Spleen (tissue), 11 donors: ENCODE data around the gene IQSEC1. TPM values are rescaled to one million over a fixed set of nuclear protein-coding genes. Genes with fewer than 3 reads are reported as not detected.

Experiments used
- DNase-seq: peaks from one replicate; pipeline ENCODE4 v3.0.0-alpha.2; 2020
- H3K27ac ChIP-seq, 8 donors: fragments of 200-600 bp; sonication (generic) in 7 of 8; 1 replicate in 4 of 8; 2 replicates in 4 of 8; pipeline versions ENCODE4 v1.5.0 to v1.8.0; 2016 to 2021; ENCODE audit warnings: inconsistent platforms in 4 of 8, mild to moderate bottlenecking in 4 of 8, moderate library complexity in 1 of 8
- H3K27me3 ChIP-seq, 7 donors: fragments of 200-600 bp; sonication (generic) in 6 of 7; replicated peaks in 1 of 7; 1 replicate in 4 of 7; 2 replicates in 3 of 7; pipeline versions ENCODE4 v1.5.0 to v1.8.0; 2016 to 2021; ENCODE audit warnings: inconsistent platforms in 3 of 7, mild to moderate bottlenecking in 1 of 7
- H3K36me3 ChIP-seq, 6 donors: fragments of 200-600 bp; sonication (generic) in 5 of 6; 1 replicate in 4 of 6; 2 replicates in 2 of 6; pipeline versions ENCODE4 v1.5.0 to v1.8.0; 2016 to 2021; ENCODE audit warnings: inconsistent platforms in 2 of 6
- H3K4me1 ChIP-seq, 6 donors: fragments of 200-600 bp; sonication (generic) in 5 of 6; 1 replicate in 3 of 6; 2 replicates in 3 of 6; pipeline versions ENCODE4 v1.5.0 to v1.8.0; 2016 to 2021; ENCODE audit warnings: inconsistent platforms in 3 of 6
- H3K4me3 ChIP-seq, 8 donors: fragments of 200-600 bp; sonication (generic) in 7 of 8; 1 replicate in 4 of 8; 2 replicates in 4 of 8; pipeline versions ENCODE4 v1.5.0 to v1.8.0; 2016 to 2021; ENCODE audit warnings: inconsistent platforms in 4 of 8, mild to moderate bottlenecking in 4 of 8, moderate library complexity in 2 of 8
- H3K9me3 ChIP-seq, 8 donors: fragments of 200-600 bp; sonication (generic) in 7 of 8; 1 replicate in 4 of 8; 2 replicates in 4 of 8; pipeline versions ENCODE4 v1.5.0 to v1.8.0; 2016 to 2021; ENCODE audit warnings: inconsistent platforms in 4 of 8
- CTCF ChIP-seq, 11 experiments: fragments of 200-600 bp in 7 of 11; fragments of 450-650 bp in 4 of 11; sonication (generic) in 4 of 11; IDR thresholded peaks in 8 of 11; conservative IDR thresholded peaks in 3 of 11; 1 replicate in 7 of 11; 2 replicates in 4 of 11; pipeline versions ENCODE4 v1.4.0 to v1.8.0; 2016 to 2021; ENCODE audit warnings: antibody characterized with exemption in 11 of 11, inconsistent platforms in 4 of 11, mild to moderate bottlenecking in 1 of 11
- POLR2A ChIP-seq, 3 donors: fragments of 450-650 bp; IDR thresholded peaks; one replicate each; pipeline ENCODE4 v1.5.1; 2017; ENCODE audit warnings: antibody characterized with exemption in 3 of 3, mild to moderate bottlenecking in 1 of 3
- POLR2AphosphoS5 ChIP-seq, 3 donors: sonication (generic); formaldehyde crosslinking; IDR thresholded peaks; one replicate each; pipeline ENCODE4 v1.5.1; 2017; ENCODE audit warnings: antibody characterized with exemption in 3 of 3
- WGBS, 5 donors: extraction: QIAGEN DNeasy Blood & Tissue Kit in 3 of 5; methylation state at CpG; one replicate each; pipeline versions ENCODE4 v1.1.5 to v1.1.7; 2013 to 2018; 5-methylcytosine and 5-hydroxymethylcytosine counted together
- intact Hi-C: fragments of 100-400 bp; cut with DNase I; formaldehyde crosslinking; loops from one replicate; pipeline ENCODE4 v1.15.0; 2023; ENCODE audit warnings: low total_unique reads
- polyA plus RNA-seq, 3 donors: library from polyadenylated mRNA; stranded (reverse); fragments of 200-250 nt; gene quantifications; one replicate each; pipeline ENCODE4 v1.2.1, GENCODE V29; 2013
- total RNA-seq, 7 donors: library from RNA; depleted of rRNA in 3 of 7; stranded (reverse); fragments of >200 nt in 3 of 7; fragmentation: NEBNext Ultra II Directional in 4 of 7; extraction: Animal tissue kit (Norgen Biotek cat#: 25700) in 4 of 7; gene quantifications; one replicate each; pipeline versions ENCODE4 v1.1.0 to v1.2.1, GENCODE V29; 2016 to 2021
- donor health status: healthy with polysubstance abuse.
- donor health status: DM: no; HTN: no; CAD: no; lungs with moderate emphysema.
- donor health status: DM: no; HTN: no; CAD: no.
- donor health status: Bipolar disorder and iron deficiency.
- donor health status: healthy.
- donor health status: DM: no; HTN: no; CAD: no.
- donor health status: DM: yes; HTN: yes; CAD: no.

IQSEC1 gene
- total and polyA plus RNA-seq, 10 donors: 23.0 to 170 (median 116) TPM

DNA sequence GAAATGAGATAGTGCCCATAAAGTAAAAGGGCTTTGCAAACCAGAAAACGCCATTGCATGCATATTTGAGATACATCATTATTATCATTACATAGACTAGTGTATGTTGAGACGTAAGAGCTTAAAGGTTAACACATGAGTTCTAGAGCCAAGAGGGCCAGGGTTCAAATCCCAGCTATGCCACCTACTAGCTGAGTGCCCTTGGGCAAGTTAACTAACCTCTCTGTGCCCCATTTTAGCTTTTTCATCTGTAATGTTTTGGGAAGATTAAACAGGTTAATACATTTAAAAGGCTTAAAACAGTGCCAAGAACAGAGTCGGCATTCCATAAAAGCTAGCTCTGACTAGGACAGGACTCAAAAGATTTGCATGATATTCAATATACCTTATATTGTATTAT, 22.8 kb downstream of the IQSEC1 start:
- 91 to 98% (median 95%) methylated on average over 3 of the region's 3 CpGs for WGBS, 5 donors
- TF ChIP-seq POLR2AphosphoS5 (IDR thresholded peaks at IDR 0.05) (no peak), CTCF (IDR thresholded peaks at IDR 0.05 in 8 of 11, conservative IDR thresholded peaks at IDR 0.05 in 3 of 11) (no peak), POLR2A (IDR thresholded peaks at IDR 0.05) (no peak)
- no peaks in the 10 kb centered on the region for H3K27me3 ChIP-seq
- no peak overlapping the region for H3K27ac ChIP-seq
- peaks cover 19 to 77% (median 30%) of the 10 kb centered on the region in 6 donors for H3K4me1 ChIP-seq
- intact Hi-C loops: no loop called here
- no peak overlapping the region for H3K4me3 ChIP-seq
- H3K9me3 ChIP-seq: no peaks in the 10 kb centered on the region
- DNase-seq: no peak
- no peaks in the 10 kb centered on the region for H3K36me3 ChIP-seq

DNA sequence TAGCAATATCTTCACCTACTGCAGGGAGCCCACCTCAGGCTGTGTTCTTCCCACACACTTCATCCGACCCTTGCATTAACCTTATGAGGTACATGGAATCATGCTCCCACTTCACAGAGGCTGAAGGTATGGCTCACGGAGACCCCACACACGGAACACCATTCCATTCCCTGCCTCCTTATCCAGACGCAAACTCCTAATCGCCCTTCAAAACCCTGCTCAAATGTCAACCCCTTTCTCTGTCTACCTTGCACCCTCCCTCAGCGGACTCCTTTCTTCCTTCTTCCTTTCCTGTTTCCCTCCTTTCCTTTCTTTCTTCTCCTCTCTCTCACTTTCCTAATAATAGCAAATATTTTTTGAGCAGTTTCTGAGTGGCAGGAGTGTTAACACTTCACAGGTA, 23.8 kb downstream of the IQSEC1 start:
- Histone ChIP-seq H3K27ac (no peak overlapping the region), H3K27me3 (no peaks in the 10 kb centered on the region), H3K9me3 (no peaks in the 10 kb centered on the region), H3K4me3 (no peak overlapping the region), H3K36me3 (no peaks in the 10 kb centered on the region), H3K4me1 (peaks cover 19 to 77% (median 37%) of the 10 kb centered on the region in 6 donors)
- TF ChIP-seq POLR2AphosphoS5 (IDR thresholded peaks at IDR 0.05): no peak
- no peak for TF ChIP-seq POLR2A (IDR thresholded peaks at IDR 0.05)
- intact Hi-C loops: no loop called here
- DNase-seq: no peak
- WGBS, 5 donors: 94 to 97% (median 95%) methylated on average over 6 of the region's 6 CpGs

DNA sequence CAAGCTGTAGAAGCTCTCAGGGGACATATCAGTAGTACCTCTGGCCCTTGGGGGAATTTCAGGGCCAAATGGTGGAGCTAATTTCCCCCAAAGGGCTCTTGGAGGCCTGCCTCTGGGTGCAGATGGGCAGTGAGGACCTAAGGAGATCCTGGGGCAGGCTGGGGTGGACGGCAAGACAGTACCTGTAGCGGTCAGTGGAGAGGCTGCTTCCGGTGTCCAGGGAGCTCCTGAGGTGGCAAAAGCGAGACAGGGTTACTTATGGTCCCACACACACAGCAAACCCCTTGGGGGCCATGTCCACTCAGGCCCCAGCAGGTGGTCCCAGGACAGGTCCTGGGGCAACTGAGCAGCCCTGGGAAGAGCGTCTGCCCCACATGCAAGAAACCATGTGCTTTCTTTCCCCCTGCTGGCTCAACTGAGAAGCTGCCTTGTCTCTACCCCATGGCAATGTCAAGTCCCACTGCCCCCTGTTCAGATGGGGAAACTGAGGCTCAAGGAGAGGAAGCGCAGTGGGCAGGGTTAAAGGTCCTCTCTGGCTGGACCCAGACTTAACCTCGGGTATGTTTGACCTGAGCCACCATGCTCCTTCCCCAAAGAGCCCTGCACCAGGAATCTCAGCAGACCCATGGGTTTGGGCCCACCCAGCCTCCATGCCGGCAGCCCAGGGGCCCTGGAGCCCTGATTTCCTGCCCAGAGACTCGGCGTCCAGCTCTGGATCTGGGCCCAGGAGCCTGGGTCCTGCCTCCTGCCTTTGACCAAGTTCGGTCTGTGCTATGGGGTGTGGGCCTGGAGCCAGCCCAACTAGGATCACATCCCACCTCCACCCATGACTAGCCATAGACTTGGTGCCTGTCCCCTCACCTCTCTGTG, 25.7 kb downstream of the IQSEC1 start:
- intact Hi-C loops: no loop called here
- no peak overlapping the region for H3K4me3 ChIP-seq
- peak in 7 of 11 experiments; percentile 13 to 53 (median 28) for TF ChIP-seq CTCF (IDR thresholded peaks at IDR 0.05 in 8 of 11, conservative IDR thresholded peaks at IDR 0.05 in 3 of 11)
- TF ChIP-seq POLR2AphosphoS5 (IDR thresholded peaks at IDR 0.05): no peak
- no peak for DNase-seq
- H3K27me3 ChIP-seq: no peaks in the 10 kb centered on the region
- peak overlapping the region in 5 of 8 donors; percentile 20 to 85 (median 69) for H3K27ac ChIP-seq
- 75 to 98% (median 82%) methylated on average over 7 to 11 of the region's 11 CpGs for WGBS, 5 donors
- no peaks in the 10 kb centered on the region for H3K9me3 ChIP-seq
- H3K4me1 ChIP-seq: peaks cover 19 to 77% (median 37%) of the 10 kb centered on the region in 6 donors
- H3K36me3 ChIP-seq: no peaks in the 10 kb centered on the region

DNA sequence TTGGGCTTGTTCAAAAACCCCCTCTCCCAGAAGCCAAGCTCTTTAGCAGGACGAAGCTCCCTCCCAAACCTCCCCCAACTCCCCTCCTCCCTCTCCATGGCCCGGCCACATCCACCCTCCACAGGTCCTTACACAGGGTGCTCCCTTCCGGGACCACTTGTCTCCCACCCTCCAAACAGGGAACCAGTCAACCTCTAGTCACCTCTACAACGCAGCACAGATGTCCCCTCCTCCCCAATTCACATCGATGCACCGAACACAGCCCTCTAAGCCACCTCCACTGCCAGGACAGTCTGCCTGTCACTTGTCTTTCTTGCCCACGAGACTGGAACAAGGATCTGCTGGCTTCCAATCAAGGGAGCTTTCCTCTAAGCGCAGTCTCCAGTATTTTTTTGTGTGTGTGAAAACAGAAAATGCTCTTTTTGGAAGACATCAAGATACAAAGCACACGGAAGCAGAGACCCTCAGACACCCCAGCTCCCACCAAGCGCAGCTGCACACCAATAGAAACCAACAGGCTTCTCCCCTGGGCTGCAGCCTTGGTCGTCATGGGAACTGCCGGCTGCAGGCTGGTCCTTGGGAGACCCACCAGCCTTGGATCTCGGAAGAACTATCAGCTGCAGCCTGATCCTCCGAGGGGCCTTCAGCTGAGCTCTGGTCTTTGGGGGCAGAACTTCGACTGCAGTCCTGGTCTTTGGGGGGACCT, 26.5 kb downstream of the IQSEC1 start:
- peak overlapping the region in 7 of 8 donors; percentile 15 to 85 (median 68) for H3K27ac ChIP-seq

More for the DNA sequence above, 26.5 kb downstream of the IQSEC1 start:
- H3K4me3 ChIP-seq: peak overlapping the region in 1 of 8 donors; percentile 17
- peaks cover 0 to 4% (median 0%) of the 10 kb centered on the region in 6 donors for H3K36me3 ChIP-seq
- H3K27me3 ChIP-seq: no peaks in the 10 kb centered on the region
- no peak for DNase-seq
- TF ChIP-seq POLR2AphosphoS5 (IDR thresholded peaks at IDR 0.05): no peak
- TF ChIP-seq CTCF (IDR thresholded peaks at IDR 0.05 in 8 of 11, conservative IDR thresholded peaks at IDR 0.05 in 3 of 11): no peak
- no peak for TF ChIP-seq POLR2A (IDR thresholded peaks at IDR 0.05)
- intact Hi-C loops: no loop called here
- 55 to 71% (median 60%) methylated on average over 15 of the region's 15 CpGs for WGBS, 5 donors
- H3K9me3 ChIP-seq: no peaks in the 10 kb centered on the region
- peaks cover 19 to 74% (median 37%) of the 10 kb centered on the region in 6 donors for H3K4me1 ChIP-seq
